K562 (cell line): ENCODE results near the gene CASKIN2. TPM values are rescaled to one million over a fixed set of nuclear protein-coding genes. Genes with fewer than 3 reads are reported as not detected.

Source experiments
- ATAC-seq: fragments of 200-7000 bp; cut with Tn5 transposase; 3 replicates; pipeline ENCODE4 v1.9.1; 2020; ENCODE audit warnings: moderate library complexity
- BruUV-seq: library from RNA; stranded (reverse); fragments of 400-500 nt; replicated peaks from 2 replicates; lab custom pipeline; 2021; lab: Mats Ljungman, UMichigan
- CTCF ChIA-PET: fragments of 300-600 bp; formaldehyde crosslinking; extraction: SDS; loops from one replicate; lab custom pipeline; 2021; ENCODE audit warnings: low intra/inter-chr PET ratio; lab: Yijun Ruan, JAX
- POLR2A ChIA-PET: fragments of 300-600, 350-650 bp; sonication (Branson Sonifier 250); formaldehyde crosslinking; extraction: SDS; loops from one replicate; lab custom pipeline; 2021; ENCODE audit warnings: antibody characterized with exemption, inconsistent platforms; lab: Yijun Ruan, JAX
- DNase-seq, 4 experiments: peaks; one replicate each; pipeline versions ENCODE4 v3.0.0 to v3.0.0-alpha.2; 2011 to 2018; ENCODE audit warnings: low spot score in 3 of 4, mixed read lengths in 3 of 4; ENCODE audit errors: extremely low read depth in 1 of 4
- FAIRE-seq: peaks from 2 replicates; lab custom pipeline; 2011; peaks lifted over from hg19 to GRCh38; lab: Jason Lieb, UNC
- H2AFZ ChIP-seq: 2 replicates; pipeline ENCODE4 v1.6.0; 2011; ENCODE audit warnings: low read depth, low read length, control low read depth, inconsistent platforms
- H3K27ac ChIP-seq: fragments of 200-600 bp; 3 replicates; pipeline ENCODE4 v1.8.0; 2011; ENCODE audit warnings: low read depth, mild to moderate bottlenecking, control low read depth, inconsistent platforms, low read length, moderate library complexity, mixed read lengths; ENCODE audit errors: extremely low read depth
- H3K27me3 ChIP-seq, 2 experiments: fragments of 300-600 bp in 1 of 2; 2 replicates in 1 of 2; 3 replicates in 1 of 2; pipeline versions ENCODE4 v1.6.0 to v1.8.0; 2011; ENCODE audit warnings: inconsistent platforms in 2 of 2, low read length in 2 of 2, mild to moderate bottlenecking in 1 of 2, mixed read lengths in 1 of 2, moderate library complexity in 1 of 2; ENCODE audit not compliant: control insufficient read depth in 2 of 2, insufficient read depth in 2 of 2
- H3K36me3 ChIP-seq: fragments of 300-600 bp; 3 replicates; pipeline ENCODE4 v1.8.0; 2011; ENCODE audit warnings: mild to moderate bottlenecking, low read length, inconsistent platforms; ENCODE audit not compliant: control insufficient read depth, insufficient read depth
- H3K4me1 ChIP-seq, 2 experiments: fragments of 200-600 bp in 1 of 2; replicated peaks in 1 of 2; 2 replicates in 1 of 2; 3 replicates in 1 of 2; pipeline versions ENCODE4 v1.5.1 to v1.8.0; 2011; ENCODE audit warnings: inconsistent platforms in 2 of 2, low read length in 2 of 2, mild to moderate bottlenecking in 1 of 2, mixed read lengths in 1 of 2, moderate library complexity in 1 of 2; ENCODE audit not compliant: control insufficient read depth in 2 of 2, insufficient read depth in 2 of 2
- H3K4me2 ChIP-seq: 2 replicates; pipeline ENCODE4 v1.6.1; 2011; ENCODE audit warnings: low read length, control low read depth, inconsistent platforms, mixed read lengths; ENCODE audit not compliant: insufficient read depth
- H3K4me3 ChIP-seq: fragments of 200-600 bp; sonication (generic), shearing (Covaris generic); 2 replicates; pipeline ENCODE4 v1.5.1; 2016; ENCODE audit warnings: control low read depth, inconsistent platforms
- H3K79me2 ChIP-seq: fragments of 200-600 bp; 3 replicates; pipeline ENCODE4 v1.8.0; 2011; ENCODE audit warnings: low read length, inconsistent platforms; ENCODE audit not compliant: control insufficient read depth, insufficient read depth
- H3K9ac ChIP-seq, 2 experiments: 2 replicates each; pipeline versions ENCODE4 v1.6.0 to v1.6.1; 2011; ENCODE audit warnings: low read depth in 2 of 2, low read length in 2 of 2, control low read depth in 1 of 2, inconsistent platforms in 1 of 2, mild to moderate bottlenecking in 1 of 2, mixed read lengths in 1 of 2; ENCODE audit not compliant: insufficient read depth in 1 of 2
- H3K9me1 ChIP-seq: one replicate; pipeline ENCODE4 v1.6.0; 2011; ENCODE audit warnings: inconsistent platforms, mild to moderate bottlenecking, low read length, moderate library complexity; ENCODE audit not compliant: control insufficient read depth, insufficient read depth
- H3K9me3 ChIP-seq: replicated peaks from 2 replicates; pipeline ENCODE4 v1.5.1; 2011; ENCODE audit warnings: low read depth, low read length, inconsistent platforms; ENCODE audit not compliant: control insufficient read depth, insufficient read depth
- H4K20me1 ChIP-seq: replicated peaks from 2 replicates; pipeline ENCODE4 v1.6.1; 2011; ENCODE audit warnings: low read length, inconsistent platforms, mixed read lengths; ENCODE audit not compliant: control insufficient read depth, insufficient read depth
- BRF1 ChIP-seq: IDR thresholded peaks from 3 replicates; pipeline ENCODE4 v1.6.1; 2011; ENCODE audit warnings: borderline replicate concordance, mild to moderate bottlenecking; ENCODE audit not compliant: insufficient read length; ENCODE audit errors: extremely low read depth
- MLX ChIP-seq, 2 experiments: fragments of 450-650 bp in 1 of 2; sonication (generic) in 1 of 2; formaldehyde crosslinking; conservative IDR thresholded peaks; 2 replicates each; pipeline versions ENCODE4 v1.4.0 to v1.8.1; 2020 to 2022; ENCODE audit warnings: mild to moderate bottlenecking in 1 of 2, missing genetic modification reagents in 1 of 2
- PHF20 ChIP-seq: fragments of 450-650 bp; IDR thresholded peaks from 2 replicates; pipeline ENCODE4 v1.6.1; 2018; ENCODE audit not compliant: partially characterized antibody
- PTTG1 ChIP-seq: fragments of 450-650 bp; IDR thresholded peaks from 2 replicates; pipeline ENCODE4 v1.6.1; 2016; ENCODE audit warnings: low read depth, mild to moderate bottlenecking, missing genetic modification characterization, missing compliant biosample characterization
- SLC30A9 ChIP-seq: fragments of 250-450 bp; sonication (Bioruptor Pico); IDR thresholded peaks from 2 replicates; pipeline ENCODE4 v1.8.0; 2022; ENCODE audit warnings: mild to moderate bottlenecking, moderate library complexity
- SREBF2 ChIP-seq: sonication (generic); formaldehyde crosslinking; IDR thresholded peaks from 2 replicates; pipeline ENCODE4 v1.4.0; 2020; ENCODE audit warnings: mild to moderate bottlenecking, missing genetic modification reagents
- USF1 ChIP-seq: sonication (generic); formaldehyde crosslinking; IDR thresholded peaks from 2 replicates; pipeline ENCODE4 v1.9.0; 2022; ENCODE audit warnings: mild to moderate bottlenecking, missing genetic modification reagents
- YBX1 ChIP-seq: fragments of 450-650 bp; IDR thresholded peaks from 2 replicates; pipeline ENCODE4 v1.7.1; 2016; ENCODE audit warnings: mild to moderate bottlenecking
- ZFP1 ChIP-seq: fragments of 450-650 bp; formaldehyde crosslinking; IDR thresholded peaks from 2 replicates; pipeline ENCODE4 v1.4.0; 2020; ENCODE audit warnings: mild to moderate bottlenecking, mixed read lengths
- ZNF12 ChIP-seq: sonication (generic); formaldehyde crosslinking; IDR thresholded peaks from 2 replicates; pipeline ENCODE4 v1.4.0; 2020; ENCODE audit warnings: mild to moderate bottlenecking, missing genetic modification reagents
- ZNF174 ChIP-seq: fragments of 250-450 bp; sonication (Bioruptor Pico); IDR thresholded peaks from 2 replicates; pipeline ENCODE4 v1.4.0; 2020; ENCODE audit warnings: mild to moderate bottlenecking
- ZNF232 ChIP-seq: sonication (generic); formaldehyde crosslinking; IDR thresholded peaks from 2 replicates; pipeline ENCODE4 v1.8.0; 2022; ENCODE audit warnings: mild to moderate bottlenecking, missing genetic modification reagents
- ZNF280A ChIP-seq: fragments of 450-650 bp; IDR thresholded peaks from 2 replicates; pipeline ENCODE4 v1.6.1; 2018; ENCODE audit warnings: mild to moderate bottlenecking, low read depth; ENCODE audit not compliant: partially characterized antibody
- ZNF584 ChIP-seq: fragments of 200-800 bp; sonication (Bioruptor generic); IDR thresholded peaks from 2 replicates; pipeline ENCODE4 v1.6.1; 2016; ENCODE audit warnings: low read depth, mild to moderate bottlenecking, missing genetic modification characterization, missing compliant biosample characterization
- ZNF830 ChIP-seq: fragments of 250-450 bp; sonication (Bioruptor Pico); IDR thresholded peaks from 2 replicates; pipeline ENCODE4 v1.5.0; 2021; ENCODE audit warnings: mild to moderate bottlenecking
- WGBS: fragments of 100-300 bp; shearing (Covaris generic); methylation state at CpG from one replicate; pipeline ENCODE4 v1.1.6; 2016; ENCODE audit warnings: low coverage, mixed read lengths; ENCODE audit not compliant: insufficient coverage; ENCODE audit errors: missing lambda C conversion rate; 5-methylcytosine and 5-hydroxymethylcytosine counted together
- in situ Hi-C: fragments of 300-500 bp; cut with MboI; formaldehyde crosslinking; loops from 4 replicates; pipeline ENCODE4 v1.15.0; 2018; ENCODE audit warnings: inconsistent platforms, mixed read lengths
- intact Hi-C: fragments of 100-400 bp; cut with micrococcal nuclease; formaldehyde crosslinking; loops from 2 replicates; pipeline ENCODE4 v1.14.2; 2022
- polyA plus RNA-seq, 8 experiments: library from polyadenylated mRNA; depleted of rRNA in 4 of 8; stranded (reverse) in 5 of 8; unstranded in 3 of 8; fragments of >200 nt; fragmentation: Nextera tagmentation in 2 of 8; fragmentation: Illumina TruSeq in 1 of 8; extraction: Ambion mirVana in 2 of 8; extraction: Trizol in 1 of 8; gene quantifications; 2 replicates each; pipeline versions ENCODE4 v1.2.1 to v1.2.3, GENCODE V29; 2011 to 2014; ENCODE audit warnings: inconsistent platforms in 1 of 8, missing spikeins in 1 of 8
- total RNA-seq, 7 experiments: library from RNA; depleted of rRNA in 6 of 7; stranded (reverse); fragments of >200 nt in 6 of 7; fragmentation: Illumina TruSeq in 2 of 7; extraction: Trizol in 2 of 7; gene quantifications; 2 replicates each; pipeline versions ENCODE4 v1.2.1 to v1.2.3, GENCODE V29; 2011 to 2021; ENCODE audit warnings: low replicate concordance in 1 of 7

CASKIN2 gene
- total and polyA plus RNA-seq, 9 of the 15 experiments (the other 6 are each of a cell fraction or from before 2014, with no cell fraction given), result 0.01 to 12.2 (median 2.1) TPM

- TF ChIP-seq ZFP1 (CRISPR knock-in tag) (no peak), ZNF280A (no peak), ZNF174 (CRISPR knock-in tag) (no peak), BRF1 (no peak), MLX (CRISPR knock-in tag; conservative IDR thresholded peaks at IDR 0.05) (no peak)
These were observed 35.1 kb downstream of the CASKIN2 start (continued) for GRCh38 chr17:75480281-75480680.

GRCh38 chr17:75478508-75478907 is 36.8 kb downstream of the CASKIN2 start:
- ATAC-seq, result no peak
- H3K9ac ChIP-seq, result no peak overlapping the region
- FAIRE-seq, result peak; percentile 49
- CTCF ChIA-PET, result no interaction called here
- H3K27me3 ChIP-seq, result no peaks in the 10 kb centered on the region
- 55% methylated on average over 6 of the region's 7 CpGs for WGBS
- BruUV-seq, result no TSS peak
- H3K27ac ChIP-seq, result no peak overlapping the region
- no peak for TF ChIP-seq PTTG1 (tag)
- no peak for TF ChIP-seq ZNF584 (CRISPR knock-in tag)
- TF ChIP-seq ZNF830, result no peak
- TF ChIP-seq SLC30A9 (CRISPR knock-in tag), result no peak
- TF ChIP-seq SREBF2 (CRISPR knock-in tag), result no peak
- TF ChIP-seq USF1 (CRISPR knock-in tag), result no peak
- TF ChIP-seq ZNF12 (CRISPR knock-in tag), result no peak
- TF ChIP-seq YBX1, result no peak
- no peak for TF ChIP-seq PHF20
- TF ChIP-seq ZNF232 (CRISPR knock-in tag), result no peak
- intact Hi-C loops (no loop called here), in situ Hi-C loops (no loop called here)
- POLR2A ChIA-PET, result interaction anchor here (1.2 kb wide), 1 partner anchor 12 kb away, joined by 3 read pairs; no protein-coding TSS in a partner anchor
- no peak overlapping the region for H2AFZ ChIP-seq
- H3K4me2 ChIP-seq, result no peak overlapping the region
- DNase-seq, result no peak
- no peaks in the 10 kb centered on the region for H3K79me2 ChIP-seq
- no peak overlapping the region for H3K4me3 ChIP-seq
- H3K9me3 ChIP-seq, result no peaks in the 10 kb centered on the region
- peaks cover 17% of the 10 kb centered on the region for H4K20me1 ChIP-seq
- no peaks in the 10 kb centered on the region for H3K9me1 ChIP-seq
- H3K4me1 ChIP-seq, result peaks cover 0 to 13% of the 10 kb centered on the region in 2 experiments; a peak in 2 of 5 replicates
- H3K36me3 ChIP-seq, result peaks cover 5% of the 10 kb centered on the region; the same call in 2 of the 3 replicates
